ENCODE data around the gene CTRB1.

CTRB1 gene

DNA sequence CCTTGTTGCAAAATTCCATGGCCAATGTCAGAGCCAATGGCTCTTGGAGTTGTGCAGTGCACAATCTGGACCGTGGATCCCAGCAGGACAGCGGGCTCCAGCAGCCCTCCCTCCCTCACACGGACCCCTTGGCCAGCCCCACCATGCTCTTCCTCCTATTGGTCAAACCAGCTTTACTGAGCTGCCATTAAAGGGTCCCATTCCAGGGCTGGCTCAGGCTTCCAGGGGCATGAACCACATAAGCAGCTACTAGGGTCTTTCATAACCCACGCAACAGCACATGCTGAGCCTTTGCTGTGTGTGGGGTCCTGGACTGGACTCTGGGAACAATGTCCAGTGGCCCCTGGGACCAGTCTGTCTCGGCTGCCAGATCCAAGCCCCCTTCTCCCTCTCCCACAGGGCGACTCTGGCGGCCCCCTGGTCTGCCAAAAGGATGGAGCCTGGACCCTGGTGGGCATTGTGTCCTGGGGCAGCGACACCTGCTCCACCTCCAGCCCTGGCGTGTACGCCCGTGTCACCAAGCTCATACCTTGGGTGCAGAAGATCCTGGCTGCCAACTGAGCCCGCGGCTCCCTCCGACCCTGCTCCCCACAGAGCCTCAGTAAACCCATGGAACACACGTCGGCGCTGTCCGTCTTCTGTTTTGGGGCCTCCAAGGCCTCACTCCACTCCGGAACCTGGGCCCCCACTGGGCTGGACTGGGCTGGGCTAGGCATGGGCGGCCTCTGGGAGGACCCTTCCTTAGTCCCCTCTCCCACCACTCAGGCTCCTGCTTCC lies 5.7 kb downstream of the CTRB1 start:
- Histone ChIP-seq H3K9ac (ENCODE audit: low read length) (no peak overlapping the region), H3K4ac (ENCODE audit: low read depth, low read length) (no peak overlapping the region), H3K79me2 (ENCODE audit: control insufficient read depth, insufficient read depth, low read length) (no peaks in the 10 kb centered on the region), H3K4me1 (ENCODE audit: control insufficient read depth, low read depth, low read length) (no peaks in the 10 kb centered on the region), H4K8ac (ENCODE audit: low read depth, low read length) (no peak overlapping the region), H3K56ac (ENCODE audit: low read length) (no peak overlapping the region), H3K4me3 (ENCODE audit: low read length) (no peak overlapping the region), H3K18ac (ENCODE audit: low read length) (no peak overlapping the region), H3K36me3 (ENCODE audit: control insufficient read depth, insufficient read depth, low read length) (peaks cover 3% of the 10 kb centered on the region), H2AK5ac (ENCODE audit: low read length) (no peak overlapping the region), H3K27me3 (ENCODE audit: insufficient read depth, low read length, poor library complexity) (no peaks in the 10 kb centered on the region), H3K23ac (ENCODE audit: low read length) (no peak overlapping the region), H3K4me2 (ENCODE audit: low read length) (no peak overlapping the region), H3K79me1 (ENCODE audit: low read length) (no peaks in the 10 kb centered on the region), H2BK15ac (replicated peaks; ENCODE audit: low read depth) (no peak overlapping the region), H2BK5ac (ENCODE audit: low read length) (no peak overlapping the region), H3K27ac (ENCODE audit: low read depth, low read length) (no peak overlapping the region), H2BK120ac (ENCODE audit: low read depth, low read length) (no peak overlapping the region), H4K5ac (ENCODE audit: low read length) (no peak overlapping the region)
- no peak for DNase-seq
- WGBS (ENCODE audit: extremely low coverage, insufficient coverage, low lambda C conversion rate): no CpG with 5 or more reads among the region's 20 CpGs

DNA sequence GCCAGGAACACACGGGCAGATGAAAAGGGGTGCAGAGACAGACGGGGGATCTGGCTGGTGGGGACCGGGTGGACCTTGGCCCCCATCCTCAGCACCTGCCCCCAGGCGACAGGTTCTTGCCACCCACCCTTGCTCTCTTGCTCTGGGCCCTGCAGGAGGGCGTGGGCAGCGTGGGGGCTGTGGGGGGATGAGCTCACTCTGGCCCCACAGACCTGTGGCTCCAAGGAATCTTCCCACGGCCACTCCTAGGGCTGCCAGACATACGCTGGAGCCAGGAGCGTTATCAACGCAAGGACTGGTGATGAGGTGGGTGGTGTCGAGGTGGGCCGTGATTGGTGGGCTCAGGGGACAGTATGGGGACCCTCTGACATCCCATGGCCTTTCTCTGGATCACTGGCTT lies 6.3 kb downstream of the CTRB1 start:
- no peak overlapping the region for H2BK120ac ChIP-seq (ENCODE audit: low read depth, low read length)
- H3K4me3 ChIP-seq (ENCODE audit: low read length): no peak overlapping the region
- no peak overlapping the region for H2BK5ac ChIP-seq (ENCODE audit: low read length)
- no peak overlapping the region for H3K4ac ChIP-seq (ENCODE audit: low read depth, low read length)
- H3K27ac ChIP-seq (ENCODE audit: low read depth, low read length): no peak overlapping the region
- H3K79me2 ChIP-seq (ENCODE audit: control insufficient read depth, insufficient read depth, low read length): no peaks in the 10 kb centered on the region
- WGBS (ENCODE audit: extremely low coverage, insufficient coverage, low lambda C conversion rate): no CpG with 5 or more reads among the region's 12 CpGs
- no peak for DNase-seq
- no peak overlapping the region for H3K23ac ChIP-seq (ENCODE audit: low read length)
- no peaks in the 10 kb centered on the region for H3K4me1 ChIP-seq (ENCODE audit: control insufficient read depth, low read depth, low read length)
- H3K36me3 ChIP-seq (ENCODE audit: control insufficient read depth, insufficient read depth, low read length): peaks cover 5% of the 10 kb centered on the region
- no peaks in the 10 kb centered on the region for H3K79me1 ChIP-seq (ENCODE audit: low read length)
- no peak overlapping the region for H4K5ac ChIP-seq (ENCODE audit: low read length)
- no peak overlapping the region for H3K56ac ChIP-seq (ENCODE audit: low read length)
- H4K8ac ChIP-seq (ENCODE audit: low read depth, low read length): no peak overlapping the region
- H2AK5ac ChIP-seq (ENCODE audit: low read length): no peak overlapping the region
- no peak overlapping the region for H2BK15ac ChIP-seq (replicated peaks; ENCODE audit: low read depth)
- H3K27me3 ChIP-seq (ENCODE audit: insufficient read depth, low read length, poor library complexity): no peaks in the 10 kb centered on the region
- H3K4me2 ChIP-seq (ENCODE audit: low read length): no peak overlapping the region
- no peak overlapping the region for H3K18ac ChIP-seq (ENCODE audit: low read length)
- no peak overlapping the region for H3K9ac ChIP-seq (ENCODE audit: low read length)

DNA sequence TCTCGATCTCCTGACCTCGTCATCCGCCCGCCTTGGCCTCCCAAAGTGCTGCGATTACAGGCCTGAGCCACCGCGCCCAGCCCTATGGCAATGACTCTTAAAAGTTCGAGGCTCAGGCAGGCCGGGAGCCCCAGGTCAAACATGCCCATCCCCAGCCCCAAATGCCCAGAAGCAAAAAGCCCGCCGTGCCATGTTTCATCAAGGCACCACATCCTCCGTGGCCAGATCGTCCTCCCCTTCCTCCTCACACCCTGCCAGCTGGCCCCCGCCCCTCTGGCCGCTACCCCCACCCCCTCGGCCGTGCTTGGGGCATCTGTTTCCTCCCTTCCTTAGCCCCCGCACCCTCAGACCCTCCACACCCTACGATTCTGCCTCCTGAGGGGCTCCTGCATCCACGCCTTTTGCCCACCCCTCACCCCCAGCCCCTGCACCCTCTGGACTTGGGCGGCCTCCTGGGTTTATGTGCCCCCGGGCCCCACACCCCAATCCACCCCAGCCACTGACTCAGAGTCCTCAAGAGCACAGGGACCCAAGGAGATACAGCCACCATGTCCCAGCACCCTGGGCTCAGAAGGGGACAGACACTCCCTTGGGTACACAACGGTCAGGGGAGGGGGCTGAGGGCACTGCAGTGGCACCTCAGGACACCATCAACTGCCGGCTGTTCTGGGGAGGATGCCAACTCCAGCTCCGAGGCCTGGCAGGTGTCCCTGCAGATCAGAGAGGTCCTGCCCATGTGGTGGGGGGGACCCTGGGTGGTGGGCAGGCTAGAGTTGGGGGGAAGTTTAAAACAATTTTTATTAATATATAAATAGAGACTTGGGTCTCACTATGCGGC lies 7.1 kb downstream of the CTRB1 start:
- no peak for DNase-seq
- Histone ChIP-seq H3K27me3 (ENCODE audit: insufficient read depth, low read length, poor library complexity) (no peaks in the 10 kb centered on the region), H3K56ac (ENCODE audit: low read length) (no peak overlapping the region), H4K5ac (ENCODE audit: low read length) (no peak overlapping the region), H2BK15ac (replicated peaks; ENCODE audit: low read depth) (no peak overlapping the region), H2BK5ac (ENCODE audit: low read length) (no peak overlapping the region), H3K4me1 (ENCODE audit: control insufficient read depth, low read depth, low read length) (no peaks in the 10 kb centered on the region), H3K79me1 (ENCODE audit: low read length) (no peaks in the 10 kb centered on the region), H4K8ac (ENCODE audit: low read depth, low read length) (no peak overlapping the region), H3K4me2 (ENCODE audit: low read length) (no peak overlapping the region), H3K79me2 (ENCODE audit: control insufficient read depth, insufficient read depth, low read length) (no peaks in the 10 kb centered on the region), H2BK120ac (ENCODE audit: low read depth, low read length) (no peak overlapping the region), H3K4me3 (ENCODE audit: low read length) (no peak overlapping the region), H3K9ac (ENCODE audit: low read length) (no peak overlapping the region), H3K4ac (ENCODE audit: low read depth, low read length) (no peak overlapping the region), H3K27ac (ENCODE audit: low read depth, low read length) (no peak overlapping the region), H3K23ac (ENCODE audit: low read length) (no peak overlapping the region), H3K36me3 (ENCODE audit: control insufficient read depth, insufficient read depth, low read length) (peaks cover 7% of the 10 kb centered on the region), H2AK5ac (ENCODE audit: low read length) (no peak overlapping the region), H3K18ac (ENCODE audit: low read length) (no peak overlapping the region)
- WGBS (ENCODE audit: extremely low coverage, insufficient coverage, low lambda C conversion rate): no CpG with 5 or more reads among the region's 26 CpGs

DNA sequence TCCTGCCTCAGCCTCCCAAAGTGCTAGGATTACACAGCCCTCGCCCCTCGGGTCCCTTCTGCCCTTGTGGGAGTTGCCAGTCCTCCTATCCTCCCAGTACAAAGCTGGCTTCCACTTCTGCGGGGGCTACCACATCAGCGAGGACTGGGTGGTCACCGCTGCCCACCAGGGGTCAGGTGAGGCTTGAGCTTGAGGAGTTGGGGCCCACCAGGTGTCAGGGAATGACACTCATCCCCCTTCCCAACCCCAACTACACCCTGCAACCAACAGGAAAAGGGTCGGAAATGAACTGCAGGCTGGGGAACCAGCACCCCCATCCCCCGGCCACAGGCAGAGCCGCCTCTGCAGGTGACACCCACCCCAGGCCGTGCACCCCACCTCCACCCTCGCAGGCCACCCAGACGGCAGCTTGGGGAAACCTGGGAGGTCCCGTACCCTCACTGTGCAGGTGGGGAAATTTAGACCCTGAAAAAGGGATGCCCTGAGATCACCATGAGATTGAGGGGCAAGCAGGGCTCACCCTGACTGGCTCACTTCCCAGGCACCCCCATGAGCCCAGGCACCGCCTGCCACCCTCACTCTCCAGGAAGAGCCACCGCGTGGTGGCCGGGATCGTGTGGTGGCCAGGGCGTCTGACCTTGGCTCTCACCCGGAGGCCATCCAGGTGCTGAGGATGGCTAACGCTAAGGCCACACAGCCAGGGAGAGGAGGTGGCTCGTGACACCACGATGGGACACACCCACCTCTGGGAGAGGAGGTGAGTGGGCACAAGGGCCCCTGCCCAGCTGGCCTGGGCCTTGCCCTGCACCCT lies 8.0 kb downstream of the CTRB1 start:
- no peak overlapping the region for H3K27ac ChIP-seq (ENCODE audit: low read depth, low read length)
- no peak for DNase-seq
- H3K79me1 ChIP-seq (ENCODE audit: low read length): no peaks in the 10 kb centered on the region
- WGBS (ENCODE audit: extremely low coverage, insufficient coverage, low lambda C conversion rate): no CpG with 5 or more reads among the region's 22 CpGs
- no peak overlapping the region for H3K9ac ChIP-seq (ENCODE audit: low read length)
- H3K4me2 ChIP-seq (ENCODE audit: low read length): no peak overlapping the region
- H2AK5ac ChIP-seq (ENCODE audit: low read length): no peak overlapping the region
- no peak overlapping the region for H2BK5ac ChIP-seq (ENCODE audit: low read length)
- H3K18ac ChIP-seq (ENCODE audit: low read length): no peak overlapping the region
- no peak overlapping the region for H3K56ac ChIP-seq (ENCODE audit: low read length)
- H2BK15ac ChIP-seq (replicated peaks; ENCODE audit: low read depth): no peak overlapping the region
- no peak overlapping the region for H3K4me3 ChIP-seq (ENCODE audit: low read length)
- no peak overlapping the region for H3K4ac ChIP-seq (ENCODE audit: low read depth, low read length)
- peaks cover 10% of the 10 kb centered on the region for H3K36me3 ChIP-seq (ENCODE audit: control insufficient read depth, insufficient read depth, low read length)
- no peaks in the 10 kb centered on the region for H3K27me3 ChIP-seq (ENCODE audit: insufficient read depth, low read length, poor library complexity)
- H2BK120ac ChIP-seq (ENCODE audit: low read depth, low read length): no peak overlapping the region
- H3K79me2 ChIP-seq (ENCODE audit: control insufficient read depth, insufficient read depth, low read length): no peaks in the 10 kb centered on the region
- H3K23ac ChIP-seq (ENCODE audit: low read length): no peak overlapping the region
- no peak overlapping the region for H4K5ac ChIP-seq (ENCODE audit: low read length)
- no peak overlapping the region for H4K8ac ChIP-seq (ENCODE audit: low read depth, low read length)
- H3K4me1 ChIP-seq (ENCODE audit: control insufficient read depth, low read depth, low read length): no peaks in the 10 kb centered on the region

DNA sequence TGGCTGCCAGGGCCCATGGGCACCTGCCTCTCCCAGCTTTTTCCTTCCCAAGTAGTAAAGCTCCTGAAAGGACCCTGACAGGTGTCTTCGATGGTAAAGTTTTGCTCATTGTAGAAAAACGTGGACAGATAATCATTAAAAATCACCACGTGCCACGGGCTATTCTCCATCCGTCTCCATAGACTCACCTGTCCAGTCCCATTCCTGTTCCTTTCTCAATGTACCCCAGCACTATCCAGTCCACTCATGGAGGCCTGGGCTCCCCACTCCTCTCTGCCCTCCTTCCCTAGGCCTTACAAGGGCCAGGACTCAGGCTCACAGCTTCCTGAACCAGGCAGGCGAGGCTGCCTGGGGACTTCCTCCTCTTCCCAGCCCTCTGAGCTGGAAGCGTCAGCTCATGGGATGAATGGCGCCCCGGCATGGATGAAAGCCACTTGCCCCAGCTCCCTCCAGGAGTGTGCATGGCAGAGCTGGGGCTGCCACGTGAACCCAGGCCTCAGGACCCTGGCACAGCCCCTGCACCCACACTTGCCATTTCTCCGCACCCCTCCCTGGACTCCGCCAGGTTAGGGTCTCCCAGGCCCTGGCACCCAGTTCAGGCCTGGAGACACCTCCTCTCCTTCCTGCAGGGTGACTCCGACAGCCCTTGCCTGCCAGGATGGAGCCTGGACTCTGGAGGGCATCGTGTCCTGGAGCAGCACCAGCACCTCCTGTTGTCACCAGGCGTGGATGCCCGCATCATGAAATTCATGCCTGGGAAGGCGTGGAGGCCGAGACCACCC lies 8.8 kb downstream of the CTRB1 start:
- Histone ChIP-seq H4K8ac (ENCODE audit: low read depth, low read length) (no peak overlapping the region), H3K9ac (ENCODE audit: low read length) (no peak overlapping the region), H3K27ac (ENCODE audit: low read depth, low read length) (no peak overlapping the region), H3K4me1 (ENCODE audit: control insufficient read depth, low read depth, low read length) (no peaks in the 10 kb centered on the region), H3K79me1 (ENCODE audit: low read length) (no peaks in the 10 kb centered on the region), H2BK5ac (ENCODE audit: low read length) (no peak overlapping the region), H3K4me2 (ENCODE audit: low read length) (no peak overlapping the region), H3K18ac (ENCODE audit: low read length) (no peak overlapping the region), H3K23ac (ENCODE audit: low read length) (no peak overlapping the region), H3K4me3 (ENCODE audit: low read length) (no peak overlapping the region), H2BK15ac (replicated peaks; ENCODE audit: low read depth) (no peak overlapping the region), H3K79me2 (ENCODE audit: control insufficient read depth, insufficient read depth, low read length) (no peaks in the 10 kb centered on the region), H3K27me3 (ENCODE audit: insufficient read depth, low read length, poor library complexity) (no peaks in the 10 kb centered on the region), H3K56ac (ENCODE audit: low read length) (no peak overlapping the region), H2AK5ac (ENCODE audit: low read length) (no peak overlapping the region), H4K5ac (ENCODE audit: low read length) (no peak overlapping the region), H3K36me3 (ENCODE audit: control insufficient read depth, insufficient read depth, low read length) (peaks cover 10% of the 10 kb centered on the region), H2BK120ac (ENCODE audit: low read depth, low read length) (no peak overlapping the region), H3K4ac (ENCODE audit: low read depth, low read length) (no peak overlapping the region)
- DNase-seq: no peak
- WGBS (ENCODE audit: extremely low coverage, insufficient coverage, low lambda C conversion rate): no CpG with 5 or more reads among the region's 18 CpGs

Measured in mesendoderm (in vitro differentiated cells).